Osteoblast (primary cell): ENCODE results near the gene FOXL3. TPM values are rescaled to one million over a fixed set of nuclear protein-coding genes. Genes with fewer than 3 reads are reported as not detected.

ENCODE experiments used
- DNase-seq: peaks from one replicate; pipeline ENCODE4 v3.0.0; 2011; ENCODE audit warnings: low spot score, mixed read lengths; ENCODE audit not compliant: insufficient read length; ENCODE audit errors: missing footprints
- H2AFZ ChIP-seq: 2 replicates; pipeline ENCODE4 v1.6.0; 2011; ENCODE audit warnings: mild to moderate bottlenecking, low read length
- H3K27ac ChIP-seq: 2 replicates; pipeline ENCODE4 v1.5.1; 2011; ENCODE audit warnings: mild to moderate bottlenecking, low read depth, low read length, moderate library complexity
- H3K27me3 ChIP-seq: 2 replicates; pipeline ENCODE4 v1.6.0; 2012; ENCODE audit warnings: mild to moderate bottlenecking, control low read depth, inconsistent platforms, low read length, moderate library complexity; ENCODE audit not compliant: insufficient read depth
- H3K36me3 ChIP-seq: 2 replicates; pipeline ENCODE4 v1.5.1; 2011; ENCODE audit warnings: mild to moderate bottlenecking, low read length, control low read depth, moderate library complexity; ENCODE audit not compliant: insufficient read depth
- H3K4me1 ChIP-seq: 2 replicates; pipeline ENCODE4 v1.5.1; 2011; ENCODE audit warnings: mild to moderate bottlenecking, low read length, control low read depth, moderate library complexity; ENCODE audit not compliant: insufficient read depth
- H3K4me2 ChIP-seq: 2 replicates; pipeline ENCODE4 v1.6.0; 2011; ENCODE audit warnings: mild to moderate bottlenecking, low read length; ENCODE audit not compliant: insufficient read depth
- H3K4me3 ChIP-seq: fragments of 200-600 bp; sonication (generic); 3 replicates; pipeline ENCODE4 v1.5.1; 2012; ENCODE audit warnings: mild to moderate bottlenecking, low read length, inconsistent platforms; ENCODE audit not compliant: insufficient read depth
- H3K79me2 ChIP-seq: 2 replicates; pipeline ENCODE4 v1.6.0; 2012; ENCODE audit warnings: mild to moderate bottlenecking, low read length, control low read depth, inconsistent platforms; ENCODE audit not compliant: insufficient read depth
- H3K9me3 ChIP-seq: 2 replicates; pipeline ENCODE4 v1.5.1; 2011; ENCODE audit warnings: low read depth, low read length, control low read depth
- H4K20me1 ChIP-seq: 2 replicates; pipeline ENCODE4 v1.6.0; 2012; ENCODE audit warnings: mild to moderate bottlenecking, low read length, control low read depth; ENCODE audit not compliant: insufficient read depth
- CTCF ChIP-seq: IDR thresholded peaks from 2 replicates; pipeline ENCODE4 v1.5.1; 2011; ENCODE audit warnings: mild to moderate bottlenecking, low read depth, low read length, moderate library complexity; ENCODE audit errors: extremely low read depth
- total RNA-seq: library from RNA; depleted of rRNA; stranded (reverse); fragments of >200 nt; gene quantifications from 2 replicates; pipeline ENCODE4 v1.2.3, GENCODE V29; 2012

The FOXL3 gene
- total RNA-seq, 1 donor = not detected

- no peaks in the 10 kb centered on the region for H4K20me1 ChIP-seq
- no peak overlapping the region for H3K4me3 ChIP-seq
- no peaks in the 10 kb centered on the region for H3K9me3 ChIP-seq
- H3K36me3 ChIP-seq = no peaks in the 10 kb centered on the region
- H2AFZ ChIP-seq = no peak overlapping the region
- DNase-seq = no peak
- H3K4me1 ChIP-seq = no peaks in the 10 kb centered on the region
- no peak overlapping the region for H3K4me2 ChIP-seq
- no peak for TF ChIP-seq CTCF
- no peak overlapping the region for H3K27ac ChIP-seq
- no peaks in the 10 kb centered on the region for H3K79me2 ChIP-seq
- peaks cover 6% of the 10 kb centered on the region for H3K27me3 ChIP-seq
Observed at GRCh38 chr7:298375-298702, 8.4 kb downstream of the FOXL3 start.

- Histone ChIP-seq H4K20me1 (no peaks in the 10 kb centered on the region), H3K4me1 (no peaks in the 10 kb centered on the region), H3K27me3 (peaks cover 5% of the 10 kb centered on the region), H3K36me3 (no peaks in the 10 kb centered on the region), H3K27ac (no peak overlapping the region), H3K79me2 (no peaks in the 10 kb centered on the region), H2AFZ (no peak overlapping the region), H3K9me3 (no peaks in the 10 kb centered on the region), H3K4me2 (no peak overlapping the region), H3K4me3 (no peak overlapping the region)
- no peak for TF ChIP-seq CTCF
- no peak for DNase-seq
Observed at GRCh38 chr7:298743-299142, 8.8 kb downstream of the FOXL3 start.

- no peak overlapping the region for H2AFZ ChIP-seq
- H3K27ac ChIP-seq = no peak overlapping the region
- peaks cover 3% of the 10 kb centered on the region for H3K27me3 ChIP-seq
- no peak for DNase-seq
- H3K79me2 ChIP-seq = no peaks in the 10 kb centered on the region
- no peak overlapping the region for H3K4me2 ChIP-seq
- H3K36me3 ChIP-seq = no peaks in the 10 kb centered on the region
- no peaks in the 10 kb centered on the region for H4K20me1 ChIP-seq
- no peaks in the 10 kb centered on the region for H3K9me3 ChIP-seq
- no peaks in the 10 kb centered on the region for H3K4me1 ChIP-seq
- H3K4me3 ChIP-seq = no peak overlapping the region
- no peak for TF ChIP-seq CTCF
Observed at GRCh38 chr7:299169-299568, 9.2 kb downstream of the FOXL3 start.

GRCh38 chr7:299628-300027 lies 9.7 kb downstream of the FOXL3 start:
- no peak overlapping the region for H3K27ac ChIP-seq
- H3K27me3 ChIP-seq = peaks cover 3% of the 10 kb centered on the region
- DNase-seq = peak; percentile 73
- no peak overlapping the region for H3K4me3 ChIP-seq
- no peak overlapping the region for H3K4me2 ChIP-seq
- H3K79me2 ChIP-seq = no peaks in the 10 kb centered on the region
- H4K20me1 ChIP-seq = no peaks in the 10 kb centered on the region
- H2AFZ ChIP-seq = no peak overlapping the region
- no peak for TF ChIP-seq CTCF
- no peaks in the 10 kb centered on the region for H3K9me3 ChIP-seq
- no peaks in the 10 kb centered on the region for H3K4me1 ChIP-seq
- no peaks in the 10 kb centered on the region for H3K36me3 ChIP-seq
